SK-N-SH (cell line): ENCODE results near the gene FOSL1. TPM values are rescaled to one million over a fixed set of nuclear protein-coding genes. Genes with fewer than 3 reads are reported as not detected.

ENCODE experiments used
- ELF1 ChIP-seq: IDR thresholded peaks from 2 replicates; pipeline ENCODE4 v1.4.0; 2012
- EP300 ChIP-seq, 2 experiments: IDR thresholded peaks; 2 replicates each; pipeline versions ENCODE4 v1.4.0 to v1.6.1; 2012; ENCODE audit warnings: borderline replicate concordance in 1 of 2, low read depth in 1 of 2, low read length in 1 of 2
- EZH2phosphoT487 ChIP-seq: fragments of 200-600 bp; sonication (generic); IDR thresholded peaks from 2 replicates; pipeline ENCODE4 v1.6.1; 2017; ENCODE audit warnings: low read depth, mixed run types, mild to moderate bottlenecking, antibody characterized with exemption, moderate library complexity, borderline replicate concordance
- FOSL2 ChIP-seq: IDR thresholded peaks from 2 replicates; pipeline ENCODE4 v1.4.0; 2012; ENCODE audit warnings: low read depth, mild to moderate bottlenecking, moderate library complexity, borderline replicate concordance
- FOXJ3 ChIP-seq: sonication (generic); formaldehyde crosslinking; IDR thresholded peaks from 2 replicates; pipeline ENCODE4 v1.5.1; 2020; ENCODE audit warnings: mild to moderate bottlenecking, missing genetic modification reagents
- GABPA ChIP-seq: IDR thresholded peaks from 2 replicates; pipeline ENCODE4 v1.4.0; 2012; ENCODE audit warnings: low read depth, mild to moderate bottlenecking
- GATA2 ChIP-seq: sonication (generic); formaldehyde crosslinking; IDR thresholded peaks from 2 replicates; pipeline ENCODE4 v1.5.0; 2020; ENCODE audit warnings: mild to moderate bottlenecking, missing genetic modification reagents
- JUND ChIP-seq: IDR thresholded peaks from 2 replicates; pipeline ENCODE4 v1.4.0; 2012
- MXI1 ChIP-seq: IDR thresholded peaks from 2 replicates; pipeline ENCODE4 v1.6.1; 2012; ENCODE audit warnings: mild to moderate bottlenecking, low read depth, low read length, improper control_type of control experiment
- NFIC ChIP-seq: IDR thresholded peaks from 2 replicates; pipeline ENCODE4 v1.4.0; 2012; ENCODE audit warnings: borderline replicate concordance
- NRF1 ChIP-seq: IDR thresholded peaks from 2 replicates; pipeline ENCODE4 v1.6.1; 2012; ENCODE audit warnings: low read depth, mild to moderate bottlenecking, low read length
- PBX3 ChIP-seq: IDR thresholded peaks from 2 replicates; pipeline ENCODE4; 2012
- POLR2AphosphoS5 ChIP-seq: IDR thresholded peaks from 2 replicates; pipeline ENCODE4 v1.6.1; 2012; ENCODE audit warnings: low read depth, low read length
- RAD21 ChIP-seq: IDR thresholded peaks from 2 replicates; pipeline ENCODE4 v1.6.1; 2012; ENCODE audit warnings: mild to moderate bottlenecking, low read length
- RCOR1 ChIP-seq: fragments of 150-350 bp; IDR thresholded peaks from 2 replicates; pipeline ENCODE4 v1.6.1; 2017; ENCODE audit warnings: antibody characterized with exemption, low read length
- RFX5 ChIP-seq: IDR thresholded peaks from 2 replicates; pipeline ENCODE4 v1.6.1; 2012; ENCODE audit warnings: mild to moderate bottlenecking, improper control_type of control experiment, low read length
- SIN3A ChIP-seq: IDR thresholded peaks from 2 replicates; pipeline ENCODE4 v1.6.1; 2012; ENCODE audit warnings: low read depth, mild to moderate bottlenecking, low read length, moderate library complexity, borderline replicate concordance
- SMC3 ChIP-seq: IDR thresholded peaks from 2 replicates; pipeline ENCODE4 v1.6.1; 2012; ENCODE audit warnings: low read depth, low read length, improper control_type of control experiment
- TAF1 ChIP-seq: IDR thresholded peaks from 2 replicates; pipeline ENCODE4 v1.6.1; 2012; ENCODE audit warnings: low read depth, mild to moderate bottlenecking, low read length, moderate library complexity, borderline replicate concordance
- TCF12 ChIP-seq: IDR thresholded peaks from 2 replicates; pipeline ENCODE4 v1.4.0; 2012
- TEAD4 ChIP-seq: IDR thresholded peaks from 2 replicates; pipeline ENCODE4 v1.4.0; 2012; ENCODE audit warnings: mild to moderate bottlenecking, borderline replicate concordance; ENCODE audit not compliant: insufficient read depth
- USF1 ChIP-seq: IDR thresholded peaks from 2 replicates; pipeline ENCODE4 v1.4.0; 2012; ENCODE audit warnings: low read depth, borderline replicate concordance
- USF2 ChIP-seq: fragments of 150-350 bp; IDR thresholded peaks from 2 replicates; pipeline ENCODE4 v1.6.1; 2017; ENCODE audit warnings: antibody characterized with exemption, low read length, low read depth, borderline replicate concordance
- polyA plus RNA-seq, 3 experiments: library from polyadenylated mRNA; depleted of rRNA; stranded (reverse); fragments of >200 nt; gene quantifications; 2 replicates each; pipeline ENCODE4 v1.2.3, GENCODE V29; 2012
- TF ChIP-seq, protein P1 (sequence below): IDR thresholded peaks from 2 replicates; pipeline ENCODE4 v1.4.0; 2012; ENCODE audit warnings: low read depth, borderline replicate concordance
- TF ChIP-seq, protein P2 (sequence below): fragments of 200-600 bp; sonication (generic); IDR thresholded peaks from 2 replicates; pipeline ENCODE4 v1.6.1; 2017; ENCODE audit warnings: antibody characterized with exemption, mild to moderate bottlenecking, moderate library complexity

The FOSL1 gene
- polyA plus RNA-seq, 1 of the 3 experiments (the other 2 are of a cell fraction) = 30.1 TPM

DNA sequence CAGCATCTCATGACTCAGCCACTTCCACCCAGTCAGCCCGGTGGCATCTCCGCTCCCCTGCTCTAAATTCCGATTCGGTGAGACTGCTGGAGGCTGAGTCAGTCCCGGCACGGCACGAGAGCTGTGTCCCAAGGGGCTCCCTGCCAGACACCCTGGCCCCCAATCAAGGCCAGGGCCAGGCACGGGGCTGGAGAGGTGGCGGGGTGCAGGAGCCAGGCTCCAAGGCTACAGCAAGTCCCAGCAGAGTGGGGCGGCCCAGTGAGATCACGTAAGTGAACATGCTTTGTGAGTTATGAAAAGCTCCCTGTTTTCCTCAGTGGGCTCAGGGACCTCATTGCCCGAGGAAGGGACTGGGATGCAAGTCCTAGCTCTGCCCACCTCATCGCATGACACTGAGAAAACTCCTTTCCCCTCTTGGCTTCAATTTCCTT is 15.6 kb upstream of the FOSL1 start (continued):
- TF ChIP-seq GATA2 (CRISPR knock-in tag) = no peak
- no peak for TF ChIP-seq FOXJ3 (CRISPR knock-in tag)
- TF ChIP-seq EZH2phosphoT487 = no peak
- TF ChIP-seq TCF12 = peak; percentile 92
- TF ChIP-seq, protein P1, sequence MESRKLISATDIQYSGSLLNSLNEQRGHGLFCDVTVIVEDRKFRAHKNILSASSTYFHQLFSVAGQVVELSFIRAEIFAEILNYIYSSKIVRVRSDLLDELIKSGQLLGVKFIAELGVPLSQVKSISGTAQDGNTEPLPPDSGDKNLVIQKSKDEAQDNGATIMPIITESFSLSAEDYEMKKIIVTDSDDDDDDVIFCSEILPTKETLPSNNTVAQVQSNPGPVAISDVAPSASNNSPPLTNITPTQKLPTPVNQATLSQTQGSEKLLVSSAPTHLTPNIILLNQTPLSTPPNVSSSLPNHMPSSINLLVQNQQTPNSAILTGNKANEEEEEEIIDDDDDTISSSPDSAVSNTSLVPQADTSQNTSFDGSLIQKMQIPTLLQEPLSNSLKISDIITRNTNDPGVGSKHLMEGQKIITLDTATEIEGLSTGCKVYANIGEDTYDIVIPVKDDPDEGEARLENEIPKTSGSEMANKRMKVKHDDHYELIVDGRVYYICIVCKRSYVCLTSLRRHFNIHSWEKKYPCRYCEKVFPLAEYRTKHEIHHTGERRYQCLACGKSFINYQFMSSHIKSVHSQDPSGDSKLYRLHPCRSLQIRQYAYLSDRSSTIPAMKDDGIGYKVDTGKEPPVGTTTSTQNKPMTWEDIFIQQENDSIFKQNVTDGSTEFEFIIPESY = peak; percentile 91
- TF ChIP-seq JUND = peak; percentile 100
- TF ChIP-seq RFX5 = no peak
- no peak; the same call in 1 of the 2 replicates for TF ChIP-seq GABPA
- TF ChIP-seq ELF1 = peak; percentile 51; the same call in 1 of the 2 replicates
- no peak for TF ChIP-seq SIN3A
- peak; percentile 80 for TF ChIP-seq PBX3
- no peak for TF ChIP-seq RAD21
- peak; percentile 82; the same call in 1 of the 2 replicates for TF ChIP-seq POLR2AphosphoS5
- TF ChIP-seq USF1 = peak; percentile 57
- TF ChIP-seq EP300 (IDR thresholded peaks at IDR 0.05; ENCODE audit: borderline replicate concordance in 1 of 2, low read depth in 1 of 2, low read length in 1 of 2) = peak in 1 of 2 experiments; percentile 98; a peak in 2 of 4 replicates
- no peak for TF ChIP-seq RCOR1
- TF ChIP-seq TEAD4 = peak; percentile 99
- TF ChIP-seq SMC3 = no peak
- TF ChIP-seq, protein P2, sequence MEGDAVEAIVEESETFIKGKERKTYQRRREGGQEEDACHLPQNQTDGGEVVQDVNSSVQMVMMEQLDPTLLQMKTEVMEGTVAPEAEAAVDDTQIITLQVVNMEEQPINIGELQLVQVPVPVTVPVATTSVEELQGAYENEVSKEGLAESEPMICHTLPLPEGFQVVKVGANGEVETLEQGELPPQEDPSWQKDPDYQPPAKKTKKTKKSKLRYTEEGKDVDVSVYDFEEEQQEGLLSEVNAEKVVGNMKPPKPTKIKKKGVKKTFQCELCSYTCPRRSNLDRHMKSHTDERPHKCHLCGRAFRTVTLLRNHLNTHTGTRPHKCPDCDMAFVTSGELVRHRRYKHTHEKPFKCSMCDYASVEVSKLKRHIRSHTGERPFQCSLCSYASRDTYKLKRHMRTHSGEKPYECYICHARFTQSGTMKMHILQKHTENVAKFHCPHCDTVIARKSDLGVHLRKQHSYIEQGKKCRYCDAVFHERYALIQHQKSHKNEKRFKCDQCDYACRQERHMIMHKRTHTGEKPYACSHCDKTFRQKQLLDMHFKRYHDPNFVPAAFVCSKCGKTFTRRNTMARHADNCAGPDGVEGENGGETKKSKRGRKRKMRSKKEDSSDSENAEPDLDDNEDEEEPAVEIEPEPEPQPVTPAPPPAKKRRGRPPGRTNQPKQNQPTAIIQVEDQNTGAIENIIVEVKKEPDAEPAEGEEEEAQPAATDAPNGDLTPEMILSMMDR = no peak
- TF ChIP-seq MXI1 = no peak
- TF ChIP-seq NRF1 = no peak
- peak; percentile 95 for TF ChIP-seq NFIC
- TF ChIP-seq FOSL2 = peak; percentile 100
- TF ChIP-seq USF2 = no peak
- TF ChIP-seq TAF1 = peak; percentile 64; the same call in 1 of the 2 replicates
